CD4-positive, alpha-beta memory T cell (primary cell): ENCODE measurements around the gene LRIT2. TPM values are rescaled to one million over a fixed set of nuclear protein-coding genes. Genes with fewer than 3 reads are reported as not detected.

Experiments used
- CTCF ChIA-PET: fragments of 350-600 bp; sonication (Branson Sonifier 250); formaldehyde crosslinking; loops from one replicate; lab custom pipeline; 2021; ENCODE audit warnings: inconsistent platforms; ENCODE audit not compliant: partially characterized antibody; lab: Charles Lee
- POLR2A ChIA-PET: fragments of 350-600 bp; sonication (Branson Sonifier 250); formaldehyde crosslinking; loops from one replicate; lab custom pipeline; 2021; ENCODE audit not compliant: partially characterized antibody; lab: Charles Lee
- DNase-seq, 5 donors: peaks; one replicate each; pipeline versions ENCODE4 v3.0.0 to v3.0.0-alpha.2; 2020 to 2022; ENCODE audit warnings: mixed read lengths in 1 of 5
- H3K27ac ChIP-seq: one replicate; pipeline ENCODE4 v1.7.0; 2013; ENCODE audit warnings: low read depth, low read length
- H3K27me3 ChIP-seq: 2 replicates; pipeline ENCODE4 v1.7.0; 2013; ENCODE audit warnings: mild to moderate bottlenecking, low read length, moderate library complexity; ENCODE audit not compliant: insufficient read depth
- H3K36me3 ChIP-seq: 2 replicates; pipeline ENCODE4 v1.7.0; 2013; ENCODE audit warnings: mild to moderate bottlenecking, low read length, moderate library complexity; ENCODE audit not compliant: insufficient read depth
- H3K4me1 ChIP-seq: 2 replicates; pipeline ENCODE4 v1.7.0; 2013; ENCODE audit warnings: mild to moderate bottlenecking, low read length, moderate library complexity; ENCODE audit not compliant: insufficient read depth
- H3K4me3 ChIP-seq, 2 donors: one replicate each; pipeline ENCODE4 v1.7.0; 2013; ENCODE audit warnings: low read length in 2 of 2, mild to moderate bottlenecking in 1 of 2
- H3K9me3 ChIP-seq, 2 donors: one replicate each; pipeline ENCODE4 v1.7.0; 2013; ENCODE audit warnings: low read length in 2 of 2, control low read depth in 1 of 2; ENCODE audit not compliant: control insufficient read depth in 1 of 2
- H3K27ac Mint-ChIP-seq, 7 donors: one replicate each; pipeline ENCODE4 v1.8.0; 2020 to 2021; ENCODE audit warnings: mixed read lengths in 7 of 7, mild to moderate bottlenecking in 6 of 7, inconsistent platforms in 3 of 7, moderate library complexity in 3 of 7
- H3K27me3 Mint-ChIP-seq, 2 donors: one replicate each; pipeline ENCODE4 v1.8.0; 2020 to 2021; ENCODE audit warnings: mixed read lengths in 2 of 2
- H3K36me3 Mint-ChIP-seq, 2 donors: one replicate each; pipeline ENCODE4 v1.8.0; 2020 to 2021; ENCODE audit warnings: mixed read lengths in 2 of 2, inconsistent platforms in 1 of 2, mild to moderate bottlenecking in 1 of 2
- H3K4me1 Mint-ChIP-seq, 4 donors: one replicate each; pipeline ENCODE4 v1.8.0; 2020 to 2021; ENCODE audit warnings: mixed read lengths in 4 of 4, mild to moderate bottlenecking in 1 of 4
- H3K4me3 Mint-ChIP-seq, 8 donors: one replicate each; pipeline ENCODE4 v1.8.0; 2020 to 2021; ENCODE audit warnings: mixed read lengths in 8 of 8, mild to moderate bottlenecking in 7 of 8, moderate library complexity in 6 of 8, inconsistent platforms in 3 of 8
- H3K9me3 Mint-ChIP-seq, 8 donors: one replicate each; pipeline ENCODE4 v1.8.0; 2020 to 2021; ENCODE audit warnings: mixed read lengths in 8 of 8, mild to moderate bottlenecking in 5 of 8, inconsistent platforms in 3 of 8, moderate library complexity in 1 of 8
- intact Hi-C: fragments of 100-400 bp; cut with micrococcal nuclease; formaldehyde crosslinking; loops from one replicate; pipeline ENCODE4 v1.15.1; 2023
- polyA plus RNA-seq, 2 donors: library from polyadenylated mRNA; unstranded; fragments of 300-500 nt; fragmentation: Illumina TruSeq; gene quantifications; one replicate each; pipeline ENCODE4 v1.2.3, GENCODE V29; 2021
- total RNA-seq, 2 experiments: library from RNA; stranded (reverse); gene quantifications; one replicate each; pipeline ENCODE4 v1.2.3, GENCODE V29; 2021

LRIT2 gene
- total and polyA plus RNA-seq, 4 experiments from 2014 or later: not detected

DNA sequence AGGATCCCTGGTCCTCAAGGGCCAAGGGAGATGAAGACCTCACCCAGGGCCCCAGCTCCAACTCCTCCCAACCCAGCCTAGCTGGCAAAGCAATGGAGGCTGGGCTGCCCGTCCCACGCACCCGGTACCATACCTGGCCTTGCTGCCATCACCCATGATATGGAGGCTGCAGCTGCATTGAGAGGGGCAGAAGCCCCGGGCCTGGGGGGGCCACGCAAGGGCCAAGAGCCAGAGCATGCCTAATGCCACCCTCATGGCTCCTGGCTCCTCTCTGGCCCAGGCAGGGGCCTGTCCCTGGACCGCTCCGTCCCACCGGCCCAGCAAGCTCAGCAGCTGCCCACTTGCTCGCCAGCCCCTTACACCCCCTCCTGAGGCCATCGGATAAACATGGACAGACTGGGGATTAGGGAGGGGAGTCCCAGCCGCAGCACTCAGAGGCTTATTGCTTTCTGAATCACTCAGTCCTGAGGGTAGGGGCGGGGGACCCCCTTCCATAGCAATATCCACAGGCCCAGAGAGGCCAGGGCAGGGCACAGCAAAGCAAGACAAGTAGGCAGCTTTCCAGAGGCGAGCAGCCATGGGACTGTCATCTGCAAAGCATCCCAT, 15.9 kb upstream of the LRIT2 start, which contains the start of gene LRIT1:
Gene LRIT1 (minus strand): TSS at position 362 of the 606 bp plus-strand sequence. CDS start 107 bp downstream, at position 255.
- ChIA-PET CTCF (interaction anchor here (1.1 kb wide), 1 partner anchor 296 kb away, joined by 3 read pairs; no protein-coding TSS in a partner anchor), POLR2A (no interaction called here)
- no peak within 1 kb of the TSS for H3K4me3 ChIP-seq
- Mint-ChIP-seq H3K36me3 (no peaks in the 10 kb centered on the region), H3K9me3 (peaks cover 0 to 1% (median 0%) of the 10 kb centered on the region in 8 donors), H3K4me1 (no peaks in the 10 kb centered on the region), H3K27me3 (peaks cover 4 to 10% of the 10 kb centered on the region in 2 donors), H3K27ac (peak within 1 kb of the TSS in 1 of 7 donors; percentile 32), H3K4me3 (no peak within 1 kb of the TSS)
- H3K4me1 ChIP-seq: no peaks in the 10 kb centered on the region
- no peaks in the 10 kb centered on the region for H3K27me3 ChIP-seq
- DNase-seq: no peak
- H3K27ac ChIP-seq: no peak within 1 kb of the TSS
- H3K36me3 ChIP-seq: no peaks in the 10 kb centered on the region
- intact Hi-C loops: no loop called here
- H3K9me3 ChIP-seq: no peaks in the 10 kb centered on the region

DNA sequence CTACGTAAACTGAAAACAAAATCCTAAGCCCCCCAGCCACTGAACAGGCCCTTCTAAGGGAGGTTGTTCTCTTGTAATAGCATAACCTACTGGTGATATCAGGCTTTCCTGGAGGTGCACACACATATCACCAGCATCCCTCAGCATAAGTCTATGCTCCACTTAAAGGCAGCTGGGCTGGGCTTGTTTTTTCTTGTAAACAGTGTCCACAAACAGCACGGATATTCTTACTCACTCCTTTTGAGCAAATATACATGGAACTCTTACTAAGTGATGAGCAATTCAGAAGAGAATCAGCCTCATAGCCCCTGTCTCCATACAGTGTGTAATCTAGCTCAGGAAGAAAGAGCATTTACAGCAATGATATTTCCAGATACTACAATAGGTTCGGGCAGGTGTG, 13.6 kb upstream of the LRIT2 start:
- H3K4me1 ChIP-seq: no peaks in the 10 kb centered on the region
- no peaks in the 10 kb centered on the region for H3K36me3 Mint-ChIP-seq
- H3K36me3 ChIP-seq: no peaks in the 10 kb centered on the region
- ChIA-PET CTCF (no interaction called here), POLR2A (no interaction called here)
- peaks cover 0 to 1% (median 0%) of the 10 kb centered on the region in 8 donors for H3K9me3 Mint-ChIP-seq
- no peak overlapping the region for H3K27ac ChIP-seq
- H3K27ac Mint-ChIP-seq: no peak overlapping the region
- no peaks in the 10 kb centered on the region for H3K4me1 Mint-ChIP-seq
- peaks cover 8 to 17% of the 10 kb centered on the region in 2 donors for H3K27me3 Mint-ChIP-seq
- no peaks in the 10 kb centered on the region for H3K9me3 ChIP-seq
- intact Hi-C loops: no loop called here
- H3K4me3 ChIP-seq: no peak overlapping the region
- no peak overlapping the region for H3K4me3 Mint-ChIP-seq
- no peak for DNase-seq
- no peaks in the 10 kb centered on the region for H3K27me3 ChIP-seq

DNA sequence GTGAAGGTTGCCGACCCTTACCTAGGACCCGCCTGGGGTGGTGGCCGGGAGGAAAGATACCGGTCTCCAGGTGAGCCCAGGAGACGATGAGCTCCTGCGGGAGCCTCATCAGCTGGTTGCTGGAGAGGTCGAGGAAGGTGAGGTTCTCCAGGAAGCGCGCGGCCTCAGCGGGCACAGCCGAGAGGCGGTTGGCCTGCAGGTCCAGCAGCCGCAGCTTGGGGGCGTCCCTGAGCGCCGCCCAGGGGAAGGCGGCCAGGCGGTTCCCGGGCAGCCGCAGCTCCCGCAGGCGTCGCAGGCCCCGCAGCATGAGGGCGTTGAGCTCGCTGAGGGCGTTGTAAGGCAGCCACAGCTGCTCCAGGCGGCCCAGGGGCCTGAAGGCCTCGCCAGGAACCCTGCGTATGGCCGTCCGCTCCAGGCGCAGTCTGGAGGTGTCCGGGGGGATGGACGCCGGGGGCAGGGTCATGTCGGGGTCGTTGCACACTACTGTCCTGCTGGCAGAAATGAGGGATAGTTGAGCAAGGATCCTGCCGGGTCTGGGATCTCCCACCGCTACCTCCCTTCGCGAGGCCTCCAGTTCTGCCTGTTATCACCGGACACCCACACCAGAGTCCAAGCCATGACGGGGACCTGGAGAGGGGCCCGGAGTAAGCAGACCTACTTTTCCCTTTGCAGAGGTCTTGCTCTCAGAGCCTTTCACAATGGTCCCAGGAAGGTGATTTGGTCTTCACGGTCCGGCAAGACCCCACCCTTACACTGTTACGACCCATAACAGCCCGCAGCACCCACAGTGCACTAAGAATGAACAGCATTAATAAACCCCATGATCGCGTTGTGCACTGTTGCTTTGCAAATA, 12.1 kb upstream of the LRIT2 start:
- POLR2A ChIA-PET: no interaction called here
- Histone ChIP-seq H3K36me3 (no peaks in the 10 kb centered on the region), H3K9me3 (no peaks in the 10 kb centered on the region), H3K4me3 (no peak overlapping the region), H3K4me1 (no peaks in the 10 kb centered on the region), H3K27ac (no peak overlapping the region), H3K27me3 (no peaks in the 10 kb centered on the region)
- Mint-ChIP-seq H3K36me3 (no peaks in the 10 kb centered on the region), H3K9me3 (peaks cover 0 to 1% (median 0%) of the 10 kb centered on the region in 8 donors), H3K4me3 (no peak overlapping the region), H3K27me3 (peaks cover 8 to 23% of the 10 kb centered on the region in 2 donors), H3K4me1 (no peaks in the 10 kb centered on the region), H3K27ac (no peak overlapping the region)
- DNase-seq: no peak
- CTCF ChIA-PET: no interaction called here
- intact Hi-C loops: no loop called here

DNA sequence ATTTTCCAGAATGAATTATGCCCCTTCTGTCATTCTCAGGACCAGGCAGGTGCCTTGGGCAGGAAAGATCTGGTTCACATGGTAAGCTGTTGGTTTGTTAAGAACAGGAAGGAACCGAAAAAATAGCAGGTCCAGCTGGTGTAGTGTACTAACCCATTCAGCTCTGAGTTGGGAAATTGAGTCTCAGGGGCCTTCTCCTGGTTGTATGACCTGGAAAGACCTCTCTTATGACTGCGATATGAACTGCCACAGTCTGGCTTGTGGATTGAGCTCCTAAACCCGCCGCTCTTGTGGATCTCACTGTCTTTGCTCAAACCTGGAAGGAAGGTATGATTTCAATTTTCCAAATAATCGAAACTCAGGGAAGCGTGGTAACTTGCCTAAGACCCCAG, 11.5 kb upstream of the LRIT2 start:
- Mint-ChIP-seq H3K9me3 (peaks cover 0 to 1% (median 0%) of the 10 kb centered on the region in 8 donors), H3K4me3 (no peak overlapping the region), H3K4me1 (no peaks in the 10 kb centered on the region), H3K36me3 (no peaks in the 10 kb centered on the region), H3K27me3 (peaks cover 8 to 23% of the 10 kb centered on the region in 2 donors), H3K27ac (no peak overlapping the region)
- no peak for DNase-seq
- POLR2A ChIA-PET: no interaction called here
- intact Hi-C loops: no loop called here
- CTCF ChIA-PET: interaction anchor here (0.6 kb wide), 1 partner anchor 91 kb away, joined by 3 read pairs; no protein-coding TSS in a partner anchor
- no peaks in the 10 kb centered on the region for H3K36me3 ChIP-seq
- H3K27me3 ChIP-seq: no peaks in the 10 kb centered on the region
- H3K27ac ChIP-seq: no peak overlapping the region
- H3K9me3 ChIP-seq: no peaks in the 10 kb centered on the region
- H3K4me3 ChIP-seq: no peak overlapping the region
- H3K4me1 ChIP-seq: no peaks in the 10 kb centered on the region

DNA sequence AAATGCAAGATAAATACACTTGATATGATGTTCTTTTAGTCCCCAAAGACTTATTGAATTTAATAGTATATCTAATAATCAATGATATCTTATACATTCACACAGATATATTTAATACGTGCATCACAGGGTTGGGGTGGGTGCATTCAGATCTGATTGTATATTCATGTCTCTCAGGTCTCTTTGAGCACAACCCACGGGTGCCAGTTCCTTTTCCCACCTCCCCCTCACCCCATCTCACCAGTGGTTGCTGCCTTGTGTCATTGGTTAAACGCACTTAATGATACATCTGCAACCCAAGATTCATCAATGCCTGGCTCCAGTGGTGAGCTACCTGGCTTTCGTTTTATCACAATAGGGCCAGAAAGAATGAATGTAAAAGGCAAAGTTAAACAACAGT, 9.8 kb upstream of the LRIT2 start:
- H3K36me3 Mint-ChIP-seq: no peaks in the 10 kb centered on the region
- ChIA-PET POLR2A (no interaction called here), CTCF (no interaction called here)
- H3K27me3 Mint-ChIP-seq: peaks cover 9 to 28% of the 10 kb centered on the region in 2 donors
- no peaks in the 10 kb centered on the region for H3K4me1 Mint-ChIP-seq
- no peak for DNase-seq
- H3K36me3 ChIP-seq: no peaks in the 10 kb centered on the region
- H3K4me3 Mint-ChIP-seq: no peak overlapping the region
- no peaks in the 10 kb centered on the region for H3K9me3 ChIP-seq
- no peaks in the 10 kb centered on the region for H3K27me3 ChIP-seq
- intact Hi-C loops: no loop called here
- no peak overlapping the region for H3K27ac Mint-ChIP-seq
- H3K4me3 ChIP-seq: no peak overlapping the region
- H3K27ac ChIP-seq: no peak overlapping the region
- peaks cover 0 to 1% (median 0%) of the 10 kb centered on the region in 8 donors for H3K9me3 Mint-ChIP-seq
- H3K4me1 ChIP-seq: no peaks in the 10 kb centered on the region

DNA sequence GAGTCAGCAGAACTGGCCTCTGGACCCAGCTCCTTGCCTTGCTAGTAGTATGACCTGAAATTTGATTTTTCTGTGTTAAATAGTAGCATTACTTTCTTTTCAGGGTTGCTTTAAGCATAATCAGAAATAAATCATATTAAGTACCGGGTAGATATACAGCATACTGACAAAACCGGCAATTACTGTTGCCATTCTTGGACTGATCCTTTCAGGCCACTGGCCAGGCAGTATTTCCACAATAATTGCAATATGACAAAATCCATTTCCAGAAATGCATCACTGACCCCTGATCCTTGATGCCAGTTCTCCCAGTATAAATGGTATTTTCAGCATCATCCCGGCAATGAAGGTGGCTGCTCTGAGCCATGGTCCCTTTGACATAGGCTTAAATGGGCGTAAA, 9.1 kb upstream of the LRIT2 start:
- Histone ChIP-seq H3K9me3 (no peaks in the 10 kb centered on the region), H3K27me3 (no peaks in the 10 kb centered on the region), H3K4me3 (no peak overlapping the region), H3K27ac (no peak overlapping the region), H3K4me1 (no peaks in the 10 kb centered on the region), H3K36me3 (no peaks in the 10 kb centered on the region)
- intact Hi-C loops: no loop called here
- no peak for DNase-seq
- CTCF ChIA-PET: no interaction called here
- Mint-ChIP-seq H3K27me3 (peaks cover 9 to 30% of the 10 kb centered on the region in 2 donors), H3K9me3 (peaks cover 0 to 1% (median 0%) of the 10 kb centered on the region in 8 donors), H3K4me1 (no peaks in the 10 kb centered on the region), H3K36me3 (no peaks in the 10 kb centered on the region), H3K4me3 (no peak overlapping the region), H3K27ac (no peak overlapping the region)
- POLR2A ChIA-PET: no interaction called here

DNA sequence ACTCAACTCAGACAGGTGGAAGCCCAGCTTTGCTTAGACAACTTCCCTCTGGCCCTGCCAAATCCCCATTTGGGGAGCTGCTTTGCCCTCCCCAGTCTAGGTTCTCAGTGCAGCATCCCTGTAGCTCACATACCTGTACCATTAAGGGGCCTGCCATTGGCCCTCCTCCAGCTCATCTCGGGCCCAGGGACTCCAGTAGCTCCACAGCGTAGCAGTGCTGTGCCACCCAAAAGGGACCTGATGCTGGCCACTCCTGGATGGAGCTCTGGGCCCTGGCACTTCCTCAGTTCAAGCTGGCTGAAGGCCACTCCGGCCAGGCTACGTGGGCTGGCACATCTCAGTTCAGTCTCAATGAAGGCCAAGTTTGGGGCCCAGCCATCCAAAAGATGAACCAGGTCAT, 8.6 kb upstream of the LRIT2 start:
- H3K9me3 Mint-ChIP-seq: peaks cover 0 to 1% (median 0%) of the 10 kb centered on the region in 8 donors
- peaks cover 9 to 35% of the 10 kb centered on the region in 2 donors for H3K27me3 Mint-ChIP-seq
- intact Hi-C loops: no loop called here
- H3K27me3 ChIP-seq: no peaks in the 10 kb centered on the region
- no peaks in the 10 kb centered on the region for H3K36me3 Mint-ChIP-seq
- ChIA-PET CTCF (no interaction called here), POLR2A (no interaction called here)
- H3K4me1 ChIP-seq: no peaks in the 10 kb centered on the region
- no peak overlapping the region for H3K4me3 Mint-ChIP-seq
- no peak overlapping the region for H3K4me3 ChIP-seq
- no peaks in the 10 kb centered on the region for H3K9me3 ChIP-seq
- no peaks in the 10 kb centered on the region for H3K4me1 Mint-ChIP-seq
- no peak overlapping the region for H3K27ac Mint-ChIP-seq
- H3K27ac ChIP-seq: no peak overlapping the region
- H3K36me3 ChIP-seq: no peaks in the 10 kb centered on the region
- DNase-seq: no peak
